K562 (cell line): ENCODE results near the gene TARS2. TPM values are rescaled to one million over a fixed set of nuclear protein-coding genes. Genes with fewer than 3 reads are reported as not detected.

Experiments
- BRCA1 ChIP-seq, 2 experiments: fragments of 450-650 bp in 1 of 2; sonication (generic) in 1 of 2; formaldehyde crosslinking in 1 of 2; IDR thresholded peaks; 2 replicates each; pipeline versions ENCODE4 v1.5.0 to v1.6.1; 2017 to 2020; ENCODE audit warnings: mild to moderate bottlenecking in 1 of 2, missing genetic modification reagents in 1 of 2
- CREM ChIP-seq: IDR thresholded peaks from 2 replicates; pipeline ENCODE4 v1.6.1; 2014; ENCODE audit warnings: antibody characterized with exemption, low read depth
- E2F3 ChIP-seq: fragments of 250-450 bp; sonication (Bioruptor Pico); IDR thresholded peaks from 2 replicates; pipeline ENCODE4 v1.4.0; 2020; ENCODE audit warnings: mild to moderate bottlenecking
- GATA2 ChIP-seq: sonication (generic); formaldehyde crosslinking; IDR thresholded peaks from 2 replicates; pipeline ENCODE4 v1.4.0; 2020; ENCODE audit warnings: mild to moderate bottlenecking, missing genetic modification reagents
- GATAD2B ChIP-seq: fragments of 450-650 bp; IDR thresholded peaks from 2 replicates; pipeline ENCODE4 v1.6.1; 2017; ENCODE audit warnings: mild to moderate bottlenecking, borderline replicate concordance
- HMG20B ChIP-seq: fragments of 250-450 bp; sonication (Bioruptor Pico); IDR thresholded peaks from 2 replicates; pipeline ENCODE4 v1.5.0; 2021; ENCODE audit warnings: mild to moderate bottlenecking
- HNRNPL ChIP-seq: fragments of 200-400 bp; formaldehyde crosslinking; IDR thresholded peaks from 2 replicates; pipeline ENCODE4 v1.6.1; 2017; ENCODE audit warnings: low read depth, mild to moderate bottlenecking, low read length
- LCOR ChIP-seq: sonication (generic); formaldehyde crosslinking; IDR thresholded peaks from 2 replicates; pipeline ENCODE4 v1.8.0; 2022; ENCODE audit warnings: mild to moderate bottlenecking, missing genetic modification reagents
- MEIS2 ChIP-seq: fragments of 450-650 bp; IDR thresholded peaks from 2 replicates; pipeline ENCODE4 v1.6.1; 2014; ENCODE audit warnings: mild to moderate bottlenecking; ENCODE audit not compliant: partially characterized antibody
- MTF1 ChIP-seq: fragments of 250-450 bp; sonication (Bioruptor Pico); IDR thresholded peaks from 2 replicates; pipeline ENCODE4 v1.9.0; 2021; ENCODE audit warnings: moderate library complexity, mild to moderate bottlenecking, inconsistent platforms, borderline replicate concordance
- NELFE ChIP-seq: IDR thresholded peaks from 2 replicates; pipeline ENCODE4 v1.6.1; 2011; ENCODE audit warnings: mild to moderate bottlenecking; ENCODE audit not compliant: insufficient read depth, insufficient read length
- NFIC ChIP-seq: fragments of 450-650 bp; IDR thresholded peaks from 2 replicates; pipeline ENCODE4 v1.6.1; 2017; ENCODE audit warnings: mild to moderate bottlenecking, inconsistent platforms
- PCBP1 ChIP-seq: fragments of 200-400 bp; formaldehyde crosslinking; IDR thresholded peaks from 2 replicates; pipeline ENCODE4 v1.6.1; 2018; ENCODE audit warnings: mild to moderate bottlenecking, low read depth, low read length; ENCODE audit not compliant: poor library complexity, severe bottlenecking
- PPARD ChIP-seq: fragments of 250-450 bp; sonication (Bioruptor Pico); IDR thresholded peaks from 2 replicates; pipeline ENCODE4 v1.8.0; 2022; ENCODE audit warnings: inconsistent platforms, mild to moderate bottlenecking, moderate library complexity
- SMARCA5 ChIP-seq: fragments of 450-650 bp; IDR thresholded peaks from 2 replicates; pipeline ENCODE4 v1.6.1; 2016
- SP2 ChIP-seq: IDR thresholded peaks from 2 replicates; pipeline ENCODE4 v1.6.1; 2011; ENCODE audit warnings: mild to moderate bottlenecking, low read depth, low read length, moderate library complexity; ENCODE audit not compliant: poor library complexity, severe bottlenecking; ENCODE audit errors: extremely low read depth
- TAF1 ChIP-seq: IDR thresholded peaks from 2 replicates; pipeline ENCODE4 v1.6.1; 2011; ENCODE audit warnings: mild to moderate bottlenecking, low read length, moderate library complexity; ENCODE audit not compliant: insufficient read depth, control insufficient read depth, severe bottlenecking; ENCODE audit errors: extremely low read depth
- TEAD4 ChIP-seq, 2 experiments: sonication (generic) in 1 of 2; formaldehyde crosslinking in 1 of 2; IDR thresholded peaks; 2 replicates each; pipeline versions ENCODE4 v1.6.1 to v1.8.0; 2012 to 2022; ENCODE audit warnings: borderline replicate concordance in 1 of 2, inconsistent platforms in 1 of 2, low read length in 1 of 2, mild to moderate bottlenecking in 1 of 2, missing genetic modification reagents in 1 of 2
- ZKSCAN8 ChIP-seq: fragments of 200-800 bp; sonication (Bioruptor generic); IDR thresholded peaks from 2 replicates; pipeline ENCODE4 v1.6.1; 2016; ENCODE audit warnings: missing genetic modification characterization, missing compliant biosample characterization
- ZNF146 ChIP-seq: IDR thresholded peaks from one replicate; pipeline ENCODE4 v1.6.1; 2018; ENCODE audit warnings: missing compliant biosample characterization; ENCODE audit not compliant: unreplicated experiment
- ZNF449 ChIP-seq: fragments of 250-450 bp; sonication (Bioruptor Pico); IDR thresholded peaks from 2 replicates; pipeline ENCODE4 v1.8.0; 2022; ENCODE audit warnings: moderate library complexity, mild to moderate bottlenecking, inconsistent platforms
- ZNF583 ChIP-seq: fragments of 250-450 bp; sonication (Bioruptor Pico); IDR thresholded peaks from 2 replicates; pipeline ENCODE4 v1.4.0; 2020
- ZNF75A ChIP-seq: fragments of 450-650 bp; formaldehyde crosslinking; IDR thresholded peaks from 2 replicates; pipeline ENCODE4 v1.4.0; 2020; ENCODE audit warnings: mild to moderate bottlenecking
- ZNF778 ChIP-seq: fragments of 450-650 bp; formaldehyde crosslinking; IDR thresholded peaks from 2 replicates; pipeline ENCODE4 v1.4.0; 2020; ENCODE audit warnings: mild to moderate bottlenecking, moderate library complexity
- polyA plus RNA-seq, 8 experiments: library from polyadenylated mRNA; depleted of rRNA in 4 of 8; stranded (reverse) in 5 of 8; unstranded in 3 of 8; fragments of >200 nt; fragmentation: Nextera tagmentation in 2 of 8; fragmentation: Illumina TruSeq in 1 of 8; extraction: Ambion mirVana in 2 of 8; extraction: Trizol in 1 of 8; gene quantifications; 2 replicates each; pipeline versions ENCODE4 v1.2.1 to v1.2.3, GENCODE V29; 2011 to 2014; ENCODE audit warnings: inconsistent platforms in 1 of 8, missing spikeins in 1 of 8
- total RNA-seq, 7 experiments: library from RNA; depleted of rRNA in 6 of 7; stranded (reverse); fragments of >200 nt in 6 of 7; fragmentation: Illumina TruSeq in 2 of 7; extraction: Trizol in 2 of 7; gene quantifications; 2 replicates each; pipeline versions ENCODE4 v1.2.1 to v1.2.3, GENCODE V29; 2011 to 2021; ENCODE audit warnings: low replicate concordance in 1 of 7
- TF ChIP-seq, protein P1 (sequence below): fragments of 450-650 bp; formaldehyde crosslinking; IDR thresholded peaks from 2 replicates; pipeline ENCODE4 v1.4.0; 2022; ENCODE audit warnings: missing genetic modification characterization

TARS2 gene
- total and polyA plus RNA-seq, 9 of the 15 experiments (the other 6 are each of a cell fraction or from before 2014, with no cell fraction given), result 17.0 to 64.2 (median 39.4) TPM

DNA sequence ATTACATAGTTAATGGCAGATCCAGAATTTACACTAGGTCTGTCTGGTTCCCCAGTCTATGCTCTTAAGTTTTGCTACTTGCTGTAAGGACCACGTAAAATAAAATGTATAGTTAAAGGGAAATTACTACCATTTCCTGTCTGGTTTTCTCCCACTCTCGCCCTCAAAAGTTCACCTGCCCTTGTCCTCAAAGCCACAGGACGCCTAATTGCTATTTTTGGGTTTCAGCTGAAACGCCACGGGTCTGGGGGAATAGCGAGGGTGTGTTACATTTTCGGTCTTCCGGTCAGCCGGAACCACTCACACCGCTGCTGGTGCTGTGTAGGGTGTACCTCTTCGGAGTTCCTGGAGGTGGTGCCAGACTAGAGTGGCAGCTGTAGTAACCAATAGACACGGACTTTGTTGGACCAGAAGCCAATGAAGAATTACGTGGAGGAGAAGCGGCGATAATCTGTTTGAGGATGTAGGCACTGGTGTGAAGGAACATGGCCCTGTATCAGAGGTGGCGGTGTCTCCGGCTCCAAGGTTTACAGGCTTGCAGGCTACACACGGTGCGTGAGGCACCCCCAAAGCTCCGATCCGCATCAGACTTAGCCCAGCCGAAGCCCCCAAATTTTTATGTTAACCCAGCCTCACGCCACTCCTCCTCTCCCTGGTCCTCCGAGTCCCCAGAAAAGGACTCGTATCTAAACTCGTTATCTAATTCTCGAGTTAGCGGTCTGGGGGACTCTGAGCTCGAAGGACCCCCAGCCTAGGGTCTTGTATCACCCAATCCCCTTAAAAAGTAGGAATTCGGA lies at the start of gene TARS2 (continued):
- TF ChIP-seq BRCA1 (IDR thresholded peaks at IDR 0.05) (no peak), BRCA1 (CRISPR knock-in tag; IDR thresholded peaks at IDR 0.05) (no peak), SP2 (peak; percentile 86), ZNF778 (no peak), HMG20B (CRISPR knock-in tag) (no peak), ZNF146 (no peak), NELFE (no peak), CREM (peak; percentile 90), SMARCA5 (no peak), GATAD2B (peak; percentile 73), MTF1 (CRISPR knock-in tag) (no peak), HNRNPL (no peak), MEIS2 (peak; percentile 19), NFIC (peak; percentile 60), ZNF583 (CRISPR knock-in tag) (0 out of 2 replicates have a peak, but pooled peaks have one; percentile 33), ZKSCAN8 (no peak), TAF1 (peak; percentile 87), PPARD (CRISPR knock-in tag) (no peak), PCBP1 (no peak), TEAD4 (IDR thresholded peaks at IDR 0.05; ENCODE audit: low read length) (peak; percentile 51; the same call in 1 of the 2 replicates), TEAD4 (CRISPR knock-in tag; IDR thresholded peaks at IDR 0.05; ENCODE audit: borderline replicate concordance) (no peak), ZNF449 (CRISPR knock-in tag) (no peak), GATA2 (CRISPR knock-in tag) (no peak), E2F3 (CRISPR knock-in tag) (no peak), ZNF75A (CRISPR knock-in tag) (no peak), LCOR (CRISPR knock-in tag) (peak; percentile 96)
- TF ChIP-seq, protein P1, sequence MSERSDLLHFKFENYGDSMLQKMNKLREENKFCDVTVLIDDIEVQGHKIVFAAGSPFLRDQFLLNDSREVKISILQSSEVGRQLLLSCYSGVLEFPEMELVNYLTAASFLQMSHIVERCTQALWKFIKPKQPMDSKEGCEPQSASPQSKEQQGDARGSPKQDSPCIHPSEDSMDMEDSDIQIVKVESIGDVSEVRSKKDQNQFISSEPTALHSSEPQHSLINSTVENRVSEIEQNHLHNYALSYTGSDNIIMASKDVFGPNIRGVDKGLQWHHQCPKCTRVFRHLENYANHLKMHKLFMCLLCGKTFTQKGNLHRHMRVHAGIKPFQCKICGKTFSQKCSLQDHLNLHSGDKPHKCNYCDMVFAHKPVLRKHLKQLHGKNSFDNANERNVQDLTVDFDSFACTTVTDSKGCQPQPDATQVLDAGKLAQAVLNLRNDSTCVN, result no peak
